Glomerular visceral epithelial cell (primary cell): ENCODE data around the gene GATA5.

Source experiments
- DNase-seq: peaks from one replicate; pipeline ENCODE4 v3.0.0-alpha.2; 2016; ENCODE audit errors: extremely low spot score

GATA5 gene

GRCh38 chr20:62416651-62417637, 58.9 kb downstream of the GATA5 start:
- DNase-seq = no peak

GRCh38 chr20:62415354-62416111, 60.3 kb downstream of the GATA5 start:
- no peak for DNase-seq

GRCh38 chr20:62413896-62414481, 61.8 kb downstream of the GATA5 start:
- no peak for DNase-seq
